Ishikawa (cell line): ENCODE measurements around the gene CNTNAP2.

Experiments used
- CEBPB ChIP-seq: IDR thresholded peaks from 2 replicates; pipeline ENCODE4 v1.6.1; 2012
- CREB1 ChIP-seq: IDR thresholded peaks from 2 replicates; pipeline ENCODE4 v1.6.1; 2012; ENCODE audit warnings: low read depth
- EGR1 ChIP-seq: IDR thresholded peaks from 2 replicates; pipeline ENCODE4 v1.6.1; 2012
- EP300 ChIP-seq: IDR thresholded peaks from 2 replicates; pipeline ENCODE4 v1.6.1; 2012; ENCODE audit warnings: borderline replicate concordance
- FOXM1 ChIP-seq: IDR thresholded peaks from 2 replicates; pipeline ENCODE4 v1.6.1; 2012; ENCODE audit warnings: low read depth, borderline replicate concordance
- MAX ChIP-seq: IDR thresholded peaks from 2 replicates; pipeline ENCODE4 v1.6.1; 2012
- NFIC ChIP-seq: IDR thresholded peaks from 2 replicates; pipeline ENCODE4 v1.6.1; 2012
- RAD21 ChIP-seq: IDR thresholded peaks from 2 replicates; pipeline ENCODE4 v1.6.1; 2012; ENCODE audit warnings: low read depth
- TAF1 ChIP-seq: IDR thresholded peaks from 2 replicates; pipeline ENCODE4 v1.6.1; 2012; ENCODE audit warnings: low read depth, mild to moderate bottlenecking
- TCF12 ChIP-seq: IDR thresholded peaks from 2 replicates; pipeline ENCODE4 v1.6.1; 2012; ENCODE audit warnings: low read depth
- TEAD4 ChIP-seq: IDR thresholded peaks from 2 replicates; pipeline ENCODE4 v1.6.1; 2012
- YY1 ChIP-seq: IDR thresholded peaks from 2 replicates; pipeline ENCODE4 v1.6.1; 2012; ENCODE audit warnings: low read depth
- ZBTB7A ChIP-seq: IDR thresholded peaks from 2 replicates; pipeline ENCODE4 v1.6.1; 2012; ENCODE audit warnings: low read depth
- TF ChIP-seq, protein P1 (sequence below): IDR thresholded peaks from 2 replicates; pipeline ENCODE4 v1.6.1; 2012; ENCODE audit warnings: low read depth, mild to moderate bottlenecking
- TF ChIP-seq, protein P2 (sequence below): IDR thresholded peaks from 2 replicates; pipeline ENCODE4 v1.6.1; 2012

CNTNAP2 gene

GRCh38 chr7:147540743-147541142, 1424.1 kb downstream of the CNTNAP2 start:
- TF ChIP-seq CEBPB (no peak), CREB1 (no peak), NFIC (no peak), RAD21 (no peak), TCF12 (no peak), FOXM1 (no peak), TEAD4 (no peak), YY1 (no peak), MAX (no peak), TAF1 (no peak), EP300 (no peak), EGR1 (no peak)
- TF ChIP-seq, protein P1, sequence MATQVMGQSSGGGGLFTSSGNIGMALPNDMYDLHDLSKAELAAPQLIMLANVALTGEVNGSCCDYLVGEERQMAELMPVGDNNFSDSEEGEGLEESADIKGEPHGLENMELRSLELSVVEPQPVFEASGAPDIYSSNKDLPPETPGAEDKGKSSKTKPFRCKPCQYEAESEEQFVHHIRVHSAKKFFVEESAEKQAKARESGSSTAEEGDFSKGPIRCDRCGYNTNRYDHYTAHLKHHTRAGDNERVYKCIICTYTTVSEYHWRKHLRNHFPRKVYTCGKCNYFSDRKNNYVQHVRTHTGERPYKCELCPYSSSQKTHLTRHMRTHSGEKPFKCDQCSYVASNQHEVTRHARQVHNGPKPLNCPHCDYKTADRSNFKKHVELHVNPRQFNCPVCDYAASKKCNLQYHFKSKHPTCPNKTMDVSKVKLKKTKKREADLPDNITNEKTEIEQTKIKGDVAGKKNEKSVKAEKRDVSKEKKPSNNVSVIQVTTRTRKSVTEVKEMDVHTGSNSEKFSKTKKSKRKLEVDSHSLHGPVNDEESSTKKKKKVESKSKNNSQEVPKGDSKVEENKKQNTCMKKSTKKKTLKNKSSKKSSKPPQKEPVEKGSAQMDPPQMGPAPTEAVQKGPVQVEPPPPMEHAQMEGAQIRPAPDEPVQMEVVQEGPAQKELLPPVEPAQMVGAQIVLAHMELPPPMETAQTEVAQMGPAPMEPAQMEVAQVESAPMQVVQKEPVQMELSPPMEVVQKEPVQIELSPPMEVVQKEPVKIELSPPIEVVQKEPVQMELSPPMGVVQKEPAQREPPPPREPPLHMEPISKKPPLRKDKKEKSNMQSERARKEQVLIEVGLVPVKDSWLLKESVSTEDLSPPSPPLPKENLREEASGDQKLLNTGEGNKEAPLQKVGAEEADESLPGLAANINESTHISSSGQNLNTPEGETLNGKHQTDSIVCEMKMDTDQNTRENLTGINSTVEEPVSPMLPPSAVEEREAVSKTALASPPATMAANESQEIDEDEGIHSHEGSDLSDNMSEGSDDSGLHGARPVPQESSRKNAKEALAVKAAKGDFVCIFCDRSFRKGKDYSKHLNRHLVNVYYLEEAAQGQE = no peak
- TF ChIP-seq, protein P2, sequence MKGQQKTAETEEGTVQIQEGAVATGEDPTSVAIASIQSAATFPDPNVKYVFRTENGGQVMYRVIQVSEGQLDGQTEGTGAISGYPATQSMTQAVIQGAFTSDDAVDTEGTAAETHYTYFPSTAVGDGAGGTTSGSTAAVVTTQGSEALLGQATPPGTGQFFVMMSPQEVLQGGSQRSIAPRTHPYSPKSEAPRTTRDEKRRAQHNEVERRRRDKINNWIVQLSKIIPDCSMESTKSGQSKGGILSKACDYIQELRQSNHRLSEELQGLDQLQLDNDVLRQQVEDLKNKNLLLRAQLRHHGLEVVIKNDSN = no peak

GRCh38 chr7:147541261-147541660, 1424.7 kb downstream of the CNTNAP2 start:
- no peak for TF ChIP-seq MAX
- no peak for TF ChIP-seq EGR1
- no peak for TF ChIP-seq RAD21
- TF ChIP-seq, protein P1 = no peak
- TF ChIP-seq FOXM1 = no peak

- TF ChIP-seq TCF12 (no peak), ZBTB7A (no peak), RAD21 (peak; percentile 32; the same call in 1 of the 2 replicates), CEBPB (no peak)
Measured at GRCh38 chr7:147547252-147547897, 1430.8 kb downstream of the CNTNAP2 start.

DNA sequence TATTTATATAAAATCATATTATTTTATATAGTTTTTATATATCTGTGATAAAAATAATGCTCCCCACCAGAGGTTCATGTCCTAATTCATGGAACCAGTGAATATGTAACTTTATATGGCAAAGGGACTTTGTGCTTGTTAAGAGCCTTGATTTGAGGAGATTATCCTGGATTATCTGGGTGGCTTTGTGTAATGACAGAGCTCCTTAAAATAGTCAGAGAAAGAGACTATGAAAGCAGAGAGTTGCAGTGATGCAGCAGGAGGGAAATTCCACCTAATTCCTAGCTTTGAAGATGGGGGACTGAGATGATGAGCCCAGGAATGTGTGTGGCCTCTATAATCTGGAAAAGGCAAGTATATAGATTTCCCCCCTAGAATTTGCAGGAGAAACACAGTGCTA, 1439.7 kb downstream of the CNTNAP2 start:
- no peak for TF ChIP-seq TAF1
- TF ChIP-seq EGR1 = no peak
- TF ChIP-seq, protein P1 = no peak
- no peak for TF ChIP-seq MAX
- no peak for TF ChIP-seq RAD21
- no peak for TF ChIP-seq CEBPB
- TF ChIP-seq TEAD4 = no peak
- TF ChIP-seq, protein P2 = no peak
- TF ChIP-seq TCF12 = no peak
- no peak for TF ChIP-seq FOXM1
- TF ChIP-seq ZBTB7A = no peak
- TF ChIP-seq CREB1 = no peak
- no peak for TF ChIP-seq EP300
- TF ChIP-seq YY1 = no peak
- TF ChIP-seq NFIC = no peak

- TF ChIP-seq, protein P2 = no peak
- no peak for TF ChIP-seq RAD21
- no peak for TF ChIP-seq MAX
- TF ChIP-seq EP300 = no peak
- no peak for TF ChIP-seq TCF12
- TF ChIP-seq YY1 = no peak
- TF ChIP-seq FOXM1 = no peak
- TF ChIP-seq TAF1 = no peak
Measured at GRCh38 chr7:147563669-147564068, 1447.1 kb downstream of the CNTNAP2 start.
